GM18867 (cell line): Measurements from ENCODE around the gene KIAA0825.

Experiments
- ATAC-seq: cut with Tn5 transposase; IDR thresholded peaks from one replicate; pipeline ENCODE4 v1.9.1; 2021; ENCODE audit warnings: mild to moderate bottlenecking, moderate library complexity; ENCODE audit not compliant: unreplicated experiment

The KIAA0825 gene

GRCh38 chr5:94111209-94112004, 507.0 kb downstream of the KIAA0825 start:
- peak; percentile 100 for ATAC-seq

- ATAC-seq, result no peak
Measured at GRCh38 chr5:94103514-94104245, 514.7 kb downstream of the KIAA0825 start.
